GM04503 (cell line): ENCODE data around the gene SPECC1.
"Not testable (repeated sequence)": the region's sequence is repeated elsewhere in the genome, so short reads cannot be mapped to it uniquely, and the experiment has no call there.

Experiments
- DNase-seq: peaks from one replicate; pipeline ENCODE4 v3.0.0-alpha.2; 2012; ENCODE audit warnings: low read depth

Gene SPECC1

DNA sequence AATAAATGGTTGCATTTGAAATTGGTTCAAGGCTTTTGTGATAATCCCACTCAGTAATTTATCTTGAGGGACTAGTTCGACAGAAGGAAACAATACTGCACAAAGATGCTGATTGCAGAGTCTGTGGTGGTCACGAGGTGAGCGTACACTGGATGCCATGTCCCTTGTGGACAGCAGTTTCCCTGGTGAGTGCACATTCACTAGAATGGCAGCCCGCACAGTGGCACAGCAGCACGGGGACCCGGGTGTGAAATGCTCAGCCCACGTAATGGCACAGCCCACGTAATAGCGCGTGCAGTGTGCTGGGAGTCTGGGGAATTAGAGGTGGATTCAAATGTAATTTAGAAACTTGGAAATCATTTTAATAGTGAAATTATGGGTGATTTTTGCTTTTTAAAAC, 304.1 kb downstream of the SPECC1 start:
- no peak for DNase-seq

DNA sequence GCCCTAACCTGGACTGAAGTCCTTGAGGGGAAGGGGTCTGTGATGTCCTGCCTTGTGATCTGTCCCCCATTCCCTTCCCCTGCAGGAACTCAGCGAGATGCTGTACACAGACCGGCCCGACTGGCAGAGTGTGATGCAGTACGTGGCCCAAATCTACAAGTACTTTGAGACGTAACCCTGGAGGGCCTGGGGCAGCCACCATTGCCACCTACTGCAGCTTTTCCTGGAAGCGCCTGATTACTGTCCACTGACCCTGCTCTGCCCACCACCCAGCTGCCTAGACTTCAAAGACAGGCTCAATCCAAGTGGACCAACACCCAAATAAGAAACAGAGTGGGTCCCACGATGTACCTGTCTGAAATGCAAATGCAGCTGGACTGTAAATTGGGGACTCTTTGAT, 304.7 kb downstream of the SPECC1 start:
- DNase-seq = no peak

DNA sequence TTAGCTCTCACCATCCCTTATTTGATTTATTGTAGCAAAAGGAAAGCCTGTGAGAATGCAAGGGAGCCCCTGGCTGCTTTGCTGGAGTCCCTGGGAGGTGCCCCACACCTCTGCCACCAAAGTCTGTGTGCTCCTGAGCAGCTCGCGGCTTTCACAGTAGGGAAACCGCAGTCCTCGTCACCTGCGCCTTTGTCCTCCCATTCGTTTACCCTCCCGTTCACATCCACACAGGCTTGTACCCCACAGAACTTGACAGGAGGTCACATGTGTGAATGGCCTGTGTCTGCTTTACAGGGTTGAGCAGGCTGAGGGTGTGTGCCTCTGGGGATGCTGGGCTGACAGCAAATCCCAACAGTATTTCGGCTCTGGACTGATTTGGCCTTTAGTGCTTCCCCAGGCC, 305.7 kb downstream of the SPECC1 start:
- no peak for DNase-seq

DNA sequence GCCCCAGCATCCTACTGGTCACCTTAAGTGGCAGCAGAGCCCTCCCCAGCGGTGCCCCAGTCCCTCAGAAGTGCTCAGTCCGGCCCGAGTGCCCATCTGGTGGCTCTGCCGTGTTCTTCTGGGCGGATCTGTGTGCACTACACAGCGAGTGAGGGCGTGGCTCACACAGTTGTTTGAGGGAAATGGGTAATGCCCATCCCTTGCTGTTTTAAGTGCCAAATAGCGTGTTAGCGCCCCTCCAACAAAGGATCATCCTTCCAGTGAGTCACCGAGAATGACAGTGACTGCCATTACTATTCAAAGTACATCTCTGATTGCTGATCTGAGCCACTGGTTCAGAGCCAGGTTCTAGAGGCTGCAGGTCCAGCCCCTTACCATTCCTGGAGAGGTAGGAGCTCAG, 306.2 kb downstream of the SPECC1 start:
- no peak for DNase-seq

DNA sequence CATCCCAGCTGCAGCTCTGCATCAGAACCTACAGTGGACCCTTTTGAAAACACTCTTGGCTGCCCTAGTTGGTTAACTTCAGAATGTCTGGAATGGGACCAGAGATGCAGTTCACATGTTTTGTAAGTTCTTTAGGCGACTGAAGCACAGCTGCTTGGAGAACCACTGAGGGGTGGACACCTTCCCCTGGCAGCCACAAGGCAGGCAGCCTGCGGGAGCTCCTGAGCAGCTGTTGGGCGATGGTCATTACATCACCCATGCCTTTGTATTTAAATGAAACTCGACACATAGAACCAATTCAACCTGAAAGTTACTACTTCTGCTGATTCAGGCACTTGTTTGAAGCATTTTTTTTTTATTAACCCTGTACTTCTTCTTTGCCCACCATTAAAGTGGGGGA, 306.7 kb downstream of the SPECC1 start:
- no peak for DNase-seq

DNA sequence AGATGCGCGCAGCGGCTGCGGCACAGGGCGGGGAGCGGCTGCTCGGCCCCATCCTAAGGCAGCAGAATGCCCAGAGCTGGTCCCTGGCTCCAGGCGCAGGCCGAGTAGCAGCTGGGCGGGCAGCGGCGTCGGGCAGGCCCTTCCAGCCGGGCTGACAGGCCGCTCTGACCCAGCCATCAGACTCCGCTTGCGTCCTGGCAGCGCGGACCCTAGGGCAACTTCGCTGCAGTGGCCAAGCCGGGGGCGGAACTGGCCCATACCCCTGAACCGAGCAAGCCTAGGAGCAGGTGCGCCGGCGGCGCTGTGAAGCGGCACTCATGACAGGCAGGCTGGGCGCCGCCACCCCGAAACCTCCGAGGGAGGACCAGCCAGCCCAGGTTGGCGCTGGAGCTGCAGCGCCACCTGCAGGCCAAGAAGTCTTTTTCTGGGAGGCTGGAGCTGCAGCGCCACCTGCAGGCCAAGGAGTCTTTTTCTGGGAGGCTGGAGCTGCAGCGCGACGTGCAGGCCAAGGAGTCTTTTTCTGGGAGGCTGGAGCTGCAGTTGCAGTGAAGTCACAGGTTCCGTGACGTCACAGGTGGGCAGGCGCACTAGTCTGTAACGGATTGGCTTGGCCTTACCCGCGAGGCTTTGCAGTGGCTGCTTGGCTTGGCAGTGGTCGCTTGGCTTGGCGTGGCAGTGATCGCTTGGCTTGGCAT, 311.5 kb downstream of the SPECC1 start:
- not testable (repeated sequence) for DNase-seq

DNA sequence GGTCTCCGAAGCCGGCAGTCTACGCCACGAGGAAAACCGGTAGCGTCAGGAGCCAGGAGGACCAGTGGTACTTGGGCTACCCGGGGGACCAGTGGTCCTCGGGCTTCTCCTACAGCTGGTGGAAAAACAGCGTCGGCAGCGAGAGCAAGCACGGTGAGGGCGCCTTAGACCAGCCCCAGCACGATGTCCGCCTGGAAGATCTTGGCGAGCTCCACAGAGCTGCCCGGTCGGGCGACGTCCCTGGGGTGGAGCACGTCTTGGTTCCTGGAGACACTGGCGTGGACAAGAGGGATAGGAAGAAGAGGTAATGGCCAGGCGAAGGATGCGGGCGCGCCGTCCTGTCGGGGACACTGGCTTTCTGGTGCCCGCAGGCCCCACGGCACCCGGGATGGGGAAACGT, 312.2 kb downstream of the SPECC1 start:
- not testable (repeated sequence) for DNase-seq

DNA sequence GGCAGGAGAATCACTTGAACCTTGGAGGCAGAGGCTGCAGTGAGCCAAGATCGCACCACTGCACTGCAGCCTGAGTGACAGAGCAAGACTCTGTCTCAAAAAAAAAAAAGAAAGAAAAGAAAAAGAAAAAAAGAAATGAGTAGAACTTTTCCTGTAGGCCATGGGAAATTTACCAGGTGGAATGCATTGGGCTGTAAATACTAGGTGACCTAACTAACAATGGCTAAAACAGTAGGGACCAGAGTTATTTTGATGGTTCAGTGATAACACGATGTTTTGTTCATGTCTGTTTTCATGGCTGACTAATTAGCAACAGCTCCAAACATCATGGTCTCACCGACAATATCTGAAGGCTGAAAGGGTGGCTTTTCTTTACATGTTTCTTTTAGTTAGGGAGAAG, 318.6 kb downstream of the SPECC1 start:
- DNase-seq = not testable (repeated sequence)

DNA sequence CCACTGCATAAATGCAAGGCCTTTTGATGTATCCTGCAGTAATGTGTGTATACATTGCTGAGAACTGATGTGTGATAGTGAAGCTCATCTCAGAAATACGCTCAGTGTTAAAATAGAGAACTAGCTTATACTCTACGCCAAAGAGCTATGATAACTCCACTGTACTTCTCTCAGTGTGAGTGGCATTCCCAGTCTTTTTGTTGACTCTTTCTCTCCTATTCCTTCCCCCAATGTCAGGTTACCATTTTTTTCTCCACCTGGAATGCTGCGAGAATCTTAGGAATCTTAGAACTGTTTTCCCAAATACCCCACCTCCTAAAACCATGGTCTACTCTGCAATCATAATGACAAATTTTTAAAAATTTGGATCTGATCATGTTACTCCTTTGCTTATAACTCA, 342.2 kb downstream of the SPECC1 start:
- DNase-seq = not testable (repeated sequence)

DNA sequence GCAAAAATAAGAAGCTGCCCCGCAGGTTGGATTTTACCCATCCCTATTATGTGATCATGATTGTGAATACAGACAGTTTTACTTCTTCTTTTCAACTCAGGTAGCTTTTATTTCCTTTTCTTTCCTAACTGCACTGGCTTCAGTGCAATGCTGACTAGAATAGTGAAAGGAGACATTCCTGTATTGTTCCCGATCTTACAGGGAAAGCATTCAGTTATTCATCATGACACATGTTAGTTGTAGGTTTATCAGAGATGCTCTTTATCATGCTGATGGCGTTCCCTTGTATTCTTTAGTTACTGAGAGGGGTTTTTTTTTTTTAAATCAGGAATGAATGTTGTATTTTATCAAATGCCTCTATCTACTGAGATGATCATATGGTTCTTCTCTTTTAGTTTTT, 343.4 kb downstream of the SPECC1 start:
- DNase-seq = not testable (repeated sequence)

DNA sequence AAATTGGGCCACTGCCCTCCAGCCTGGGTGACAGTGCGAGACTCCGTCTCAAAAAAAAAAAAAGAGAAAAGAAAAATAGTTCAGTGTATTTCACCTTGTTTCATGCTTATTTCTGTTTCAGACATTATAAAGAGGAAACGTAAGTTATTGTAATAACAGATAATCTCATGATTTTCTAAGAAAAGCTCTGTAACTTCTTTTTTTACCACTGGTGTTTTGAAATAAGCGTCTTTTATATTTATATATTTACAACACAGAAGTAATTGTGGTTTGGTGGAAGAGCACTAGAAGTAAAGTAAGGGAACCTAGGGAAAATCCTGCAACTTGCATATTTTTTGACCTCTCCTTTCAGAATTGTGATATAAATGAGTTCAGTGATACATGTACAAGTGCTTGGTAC, 354.7 kb downstream of the SPECC1 start:
- not testable (repeated sequence) for DNase-seq
